GM12878 (cell line): ENCODE measurements around the gene RBBP8NL. TPM values are rescaled to one million over a fixed set of nuclear protein-coding genes. Genes with fewer than 3 reads are reported as not detected.

Experiments used
- ATAC-seq: fragments of 200-7000 bp; cut with Tn5 transposase; 3 replicates; pipeline ENCODE4 v1.9.1; 2020; ENCODE audit warnings: mild to moderate bottlenecking, moderate library complexity
- BruUV-seq: library from RNA; stranded (reverse); fragments of 400-500 nt; replicated peaks from 2 replicates; lab custom pipeline; 2021; lab: Mats Ljungman, UMichigan
- CTCF ChIA-PET: fragments of 300-600 bp; sonication (Branson Sonifier 250); formaldehyde crosslinking; extraction: SDS; loops from one replicate; lab custom pipeline; 2021; ENCODE audit warnings: inconsistent platforms; lab: Yijun Ruan, JAX
- POLR2A ChIA-PET: fragments of 350-600 bp; formaldehyde crosslinking; extraction: SDS; loops from one replicate; lab custom pipeline; 2021; ENCODE audit warnings: inconsistent platforms; lab: Charles Lee
- RAD21 ChIA-PET: fragments of 300-600 bp; sonication (Branson Sonifier 250); formaldehyde crosslinking; loops from one replicate; lab custom pipeline; 2023; ENCODE audit warnings: antibody characterized with exemption; ENCODE audit not compliant: unreplicated experiment; lab: Charles Lee
- SMC1A ChIA-PET: fragments of 300-600 bp; sonication (Branson Sonifier 250); formaldehyde crosslinking; loops from one replicate; lab custom pipeline; 2023; ENCODE audit not compliant: unreplicated experiment, uncharacterized antibody; lab: Charles Lee
- DNase-seq: peaks from one replicate; pipeline ENCODE4 v3.0.0-alpha.2; 2011; ENCODE audit warnings: low read depth, low spot score
- FAIRE-seq: peaks from 3 replicates; lab custom pipeline; 2011; peaks lifted over from hg19 to GRCh38; lab: Jason Lieb, UNC
- H2AFZ ChIP-seq: 2 replicates; pipeline ENCODE4 v1.6.0; 2011; ENCODE audit warnings: low read depth, low read length, control low read depth; ENCODE audit not compliant: control insufficient read depth
- H3K27ac ChIP-seq: 2 replicates; pipeline ENCODE4 v1.5.1; 2011; ENCODE audit warnings: control low read depth; ENCODE audit not compliant: control insufficient read depth, insufficient read depth
- H3K27me3 ChIP-seq, 2 experiments: replicated peaks in 1 of 2; 2 replicates each; pipeline versions ENCODE4 v1.6.0 to v1.6.1; 2011; ENCODE audit warnings: low read length in 1 of 2; ENCODE audit not compliant: control insufficient read depth in 2 of 2, insufficient read depth in 2 of 2
- H3K36me3 ChIP-seq, 2 experiments: 2 replicates each; pipeline ENCODE4 v1.5.1; 2011; ENCODE audit warnings: low read length in 1 of 2; ENCODE audit not compliant: control insufficient read depth in 2 of 2, insufficient read depth in 2 of 2
- H3K4me1 ChIP-seq: 2 replicates; pipeline ENCODE4 v1.6.1; 2011; ENCODE audit warnings: mild to moderate bottlenecking, low read length, moderate library complexity, mixed read lengths; ENCODE audit not compliant: control insufficient read depth, insufficient read depth
- H3K4me2 ChIP-seq: 2 replicates; pipeline ENCODE4 v1.6.0; 2011; ENCODE audit warnings: control low read depth; ENCODE audit not compliant: control insufficient read depth, insufficient read depth
- H3K4me3 ChIP-seq: fragments of 200-600 bp; sonication (generic); 2 replicates; pipeline ENCODE4 v1.5.1; 2016
- H3K79me2 ChIP-seq: 2 replicates; pipeline ENCODE4 v1.6.0; 2011; ENCODE audit warnings: low read length; ENCODE audit not compliant: control insufficient read depth, insufficient read depth
- H3K9ac ChIP-seq: 2 replicates; pipeline ENCODE4 v1.8.0; 2011; ENCODE audit warnings: low read length, control low read depth, mixed read lengths; ENCODE audit not compliant: control insufficient read depth, insufficient read depth
- H3K9me3 ChIP-seq: replicated peaks from 3 replicates; pipeline ENCODE4 v1.5.1; 2011; ENCODE audit warnings: mild to moderate bottlenecking, low read length; ENCODE audit not compliant: control insufficient read depth, insufficient read depth
- H4K20me1 ChIP-seq: 2 replicates; pipeline ENCODE4 v1.6.0; 2011; ENCODE audit not compliant: control insufficient read depth, insufficient read depth
- BMI1 ChIP-seq: fragments of 450-650 bp; IDR thresholded peaks from 2 replicates; pipeline ENCODE4 v1.6.1; 2016; ENCODE audit warnings: mild to moderate bottlenecking, moderate library complexity, borderline replicate concordance
- CTCF ChIP-seq, 3 experiments: IDR thresholded peaks in 2 of 3; conservative IDR thresholded peaks in 1 of 3; 2 replicates each; pipeline ENCODE4 v1.5.1; 2011; ENCODE audit warnings: low read depth in 3 of 3, low read length in 3 of 3, mild to moderate bottlenecking in 3 of 3, control low read depth in 2 of 3, moderate library complexity in 2 of 3, inconsistent platforms in 1 of 3, mixed read lengths in 1 of 3; ENCODE audit not compliant: control insufficient read depth in 2 of 3, insufficient read depth in 1 of 3; ENCODE audit errors: extremely low read depth in 1 of 3
- E2F4 ChIP-seq: IDR thresholded peaks from 2 replicates; pipeline ENCODE4 v1.6.1; 2012; ENCODE audit warnings: low read depth, low read length, improper control_type of control experiment
- ETV6 ChIP-seq, 2 experiments: fragments of 450-650 bp in 1 of 2; IDR thresholded peaks in 1 of 2; conservative IDR thresholded peaks in 1 of 2; 2 replicates each; pipeline ENCODE4 v1.6.1; 2014; ENCODE audit warnings: antibody characterized with exemption in 1 of 2, borderline replicate concordance in 1 of 2, low read depth in 1 of 2, mild to moderate bottlenecking in 1 of 2, moderate library complexity in 1 of 2
- FOS ChIP-seq: IDR thresholded peaks from 3 replicates; pipeline ENCODE4 v1.6.1; 2011; ENCODE audit warnings: borderline replicate concordance; ENCODE audit not compliant: insufficient read length; ENCODE audit errors: extremely low read depth
- TBL1XR1 ChIP-seq: IDR thresholded peaks from 2 replicates; pipeline ENCODE4 v1.6.1; 2012; ENCODE audit warnings: low read depth, low read length, improper control_type of control experiment
- USF2 ChIP-seq: IDR thresholded peaks from 2 replicates; pipeline ENCODE4 v1.6.1; 2011; ENCODE audit warnings: low read depth, low read length, improper control_type of control experiment, borderline replicate concordance
- ZBTB33 ChIP-seq: fragments of 450-650 bp; IDR thresholded peaks from 2 replicates; pipeline ENCODE4 v1.6.1; 2017; ENCODE audit warnings: mild to moderate bottlenecking
- WGBS: methylation state at CpG from one replicate; pipeline ENCODE4 v1.1.6; 2016; ENCODE audit warnings: low lambda C conversion rate; ENCODE audit not compliant: insufficient replicate concordance, insufficient coverage; ENCODE audit errors: missing lambda C conversion rate; 5-methylcytosine and 5-hydroxymethylcytosine counted together
- in situ Hi-C: fragments of 300-500 bp; cut with MboI; formaldehyde crosslinking; loops from 9 replicates; pipeline ENCODE4 v1.14.3; 2018; ENCODE audit warnings: mixed read lengths
- intact Hi-C: fragments of 100-400 bp; cut with micrococcal nuclease; formaldehyde crosslinking; loops from one replicate; pipeline ENCODE4 v1.14.2; 2022; ENCODE audit not compliant: unreplicated experiment
- polyA plus RNA-seq, 11 experiments: library from polyadenylated mRNA; depleted of rRNA in 4 of 11; unstranded in 6 of 11; stranded (reverse) in 5 of 11; fragments of >200 nt; fragmentation: Nextera tagmentation in 4 of 11; fragmentation: Illumina TruSeq in 1 of 11; extraction: Ambion mirVana in 4 of 11; extraction: Trizol in 1 of 11; gene quantifications; 1 replicate in 1 of 11; 2 replicates in 10 of 11; pipeline versions ENCODE4 v1.2.1 to v1.2.3, GENCODE V29; 2011 to 2016; ENCODE audit warnings: inconsistent platforms in 2 of 11, missing spikeins in 2 of 11, low read depth in 1 of 11
- total RNA-seq, 4 experiments: library from RNA; depleted of rRNA in 3 of 4; stranded (reverse); fragments of >200 nt in 3 of 4; fragmentation: Illumina TruSeq in 1 of 4; extraction: Trizol in 1 of 4; gene quantifications; 2 replicates each; pipeline versions ENCODE4 v1.2.1 to v1.2.3, GENCODE V29; 2013 to 2021

RBBP8NL gene
- total and polyA plus RNA-seq, 10 of the 15 experiments (the other 5 are each of a cell fraction or from before 2014, with no cell fraction given), result not detected

- no peak for TF ChIP-seq CTCF (IDR thresholded peaks at IDR 0.05 in 2 of 3, conservative IDR thresholded peaks at IDR 0.05 in 1 of 3; ENCODE audit: control insufficient read depth in 2 of 3, extremely low read depth in 1 of 3, insufficient read depth in 1 of 3, low read depth in 3 of 3, low read length in 3 of 3)
- TF ChIP-seq, all 136 proteins: peak for 0
Observed at GRCh38 chr20:62475772-62476055, 48.4 kb upstream of the RBBP8NL start, which contains the start of gene GATA5 (continued).

GRCh38 chr20:62475027-62475771 lies 47.9 kb upstream of the RBBP8NL start:
- ChIA-PET POLR2A (no interaction called here), CTCF (no interaction called here)
- no peak overlapping the region for H3K27ac ChIP-seq
- intact Hi-C loops, result no loop called here
- H3K79me2 ChIP-seq, result no peaks in the 10 kb centered on the region
- H3K9ac ChIP-seq, result no peak overlapping the region
- ATAC-seq (no peak), DNase-seq (no peak), FAIRE-seq (no peak)
- no peaks in the 10 kb centered on the region for H3K4me1 ChIP-seq
- BruUV-seq, result no TSS peak
- peaks cover 6 to 16% of the 10 kb centered on the region in 2 experiments; a peak in 3 of 4 replicates for H3K27me3 ChIP-seq
- no peaks in the 10 kb centered on the region for H4K20me1 ChIP-seq
- no peak overlapping the region for H2AFZ ChIP-seq
- TF ChIP-seq ZBTB33 (no peak), ETV6 (conservative IDR thresholded peaks at IDR 0.05 in 1 of 2, IDR thresholded peaks at IDR 0.05 in 1 of 2; ENCODE audit: borderline replicate concordance in 1 of 2, low read depth in 1 of 2) (no peak), E2F4 (no peak), BMI1 (no peak), USF2 (no peak), FOS (no peak), TBL1XR1 (no peak)
- TF ChIP-seq, all 136 proteins: peak for 0
- H3K4me2 ChIP-seq, result no peak overlapping the region
- ChIA-PET RAD21 (no interaction called here), SMC1A (no interaction called here)
- H3K36me3 ChIP-seq, result no peaks in the 10 kb centered on the region
- no peaks in the 10 kb centered on the region for H3K9me3 ChIP-seq
- H3K4me3 ChIP-seq, result no peak overlapping the region
- 18% methylated on average over 65 of the region's 93 CpGs for WGBS
- in situ Hi-C loops, result no loop called here
